DND-41 (cell line): ENCODE measurements around the gene PDE4D.

Experiments
- ATAC-seq: fragments of 200-7000 bp; cut with Tn5 transposase; 3 replicates; pipeline ENCODE4 v1.9.1; 2021; ENCODE audit warnings: low read depth; ENCODE audit not compliant: insufficient read depth
- DNase-seq: peaks from one replicate; pipeline ENCODE4 v3.0.0-alpha.2; 2020
- H2AFZ ChIP-seq: 2 replicates; pipeline ENCODE4 v1.6.0; 2012; ENCODE audit warnings: low read depth, low read length
- H3K27ac ChIP-seq: 2 replicates; pipeline ENCODE4 v1.5.1; 2012; ENCODE audit warnings: low read length, inconsistent platforms
- H3K27me3 ChIP-seq: fragments of 200-600 bp; sonication (generic); 2 replicates; pipeline ENCODE4 v1.6.0; 2012; ENCODE audit warnings: low read length, mild to moderate bottlenecking, inconsistent platforms; ENCODE audit not compliant: insufficient read depth, poor library complexity
- H3K36me3 ChIP-seq: 2 replicates; pipeline ENCODE4 v1.5.1; 2012; ENCODE audit warnings: low read length, inconsistent platforms; ENCODE audit not compliant: insufficient read depth
- H3K4me1 ChIP-seq: 2 replicates; pipeline ENCODE4 v1.5.1; 2012; ENCODE audit warnings: mild to moderate bottlenecking, low read length; ENCODE audit not compliant: insufficient read depth
- H3K4me2 ChIP-seq: 2 replicates; pipeline ENCODE4 v1.6.0; 2012; ENCODE audit warnings: mild to moderate bottlenecking, moderate library complexity, low read length, inconsistent platforms; ENCODE audit not compliant: insufficient read depth
- H3K4me3 ChIP-seq, 2 experiments: fragments of 200-600 bp in 1 of 2; shearing (Covaris generic) in 1 of 2; 2 replicates each; pipeline ENCODE4 v1.5.1; 2012 to 2016; ENCODE audit warnings: inconsistent platforms in 2 of 2, low read length in 2 of 2, mild to moderate bottlenecking in 2 of 2, low read depth in 1 of 2, moderate library complexity in 1 of 2
- H3K79me2 ChIP-seq: 2 replicates; pipeline ENCODE4 v1.6.0; 2012; ENCODE audit warnings: low read length, inconsistent platforms; ENCODE audit not compliant: insufficient read depth
- H3K9ac ChIP-seq: 2 replicates; pipeline ENCODE4 v1.6.0; 2012; ENCODE audit warnings: low read depth, mild to moderate bottlenecking, inconsistent platforms, low read length, moderate library complexity
- H3K9me3 ChIP-seq: 2 replicates; pipeline ENCODE4 v1.5.1; 2012; ENCODE audit warnings: low read length, moderate library complexity, mild to moderate bottlenecking, inconsistent platforms; ENCODE audit not compliant: insufficient read depth, severe bottlenecking
- H4K20me1 ChIP-seq: 2 replicates; pipeline ENCODE4 v1.6.0; 2012; ENCODE audit warnings: low read length; ENCODE audit not compliant: insufficient read depth
- EZH2 ChIP-seq: IDR thresholded peaks from 3 replicates; pipeline ENCODE4 v1.6.1; 2012; ENCODE audit warnings: borderline replicate concordance, low read depth, mild to moderate bottlenecking, moderate library complexity, low read length, inconsistent platforms; ENCODE audit not compliant: severe bottlenecking
- TF ChIP-seq, protein P1 (sequence below): IDR thresholded peaks from 2 replicates; pipeline ENCODE4 v1.5.1; 2012; ENCODE audit warnings: borderline replicate concordance, low read length, moderate library complexity, mild to moderate bottlenecking; ENCODE audit not compliant: poor library complexity, severe bottlenecking; ENCODE audit errors: extremely low read depth

PDE4D gene

DNA sequence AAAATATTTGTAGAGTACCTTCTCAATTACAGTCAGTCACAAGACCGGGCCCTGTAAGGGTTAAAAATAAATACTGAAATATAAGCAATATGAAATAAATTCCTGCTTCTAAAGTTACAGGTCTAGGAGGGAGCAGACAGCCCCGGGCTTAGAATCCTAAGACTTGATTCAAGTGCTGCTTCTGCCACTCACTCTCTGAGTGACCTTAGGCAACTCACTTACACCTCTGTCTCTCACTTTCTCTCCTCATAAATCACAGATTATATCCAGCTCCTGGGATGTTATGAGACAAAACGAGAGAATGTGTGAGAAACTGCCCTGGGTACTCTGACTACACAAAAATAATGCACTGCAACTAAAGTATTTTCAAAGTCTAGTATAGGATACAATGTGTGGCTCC lies 101.9 kb downstream of the PDE4D start:
- H3K4me1 ChIP-seq: no peaks in the 10 kb centered on the region
- no peak overlapping the region for H2AFZ ChIP-seq
- peaks cover 10% of the 10 kb centered on the region for H3K27me3 ChIP-seq
- TF ChIP-seq EZH2: no peak
- TF ChIP-seq, protein P1, sequence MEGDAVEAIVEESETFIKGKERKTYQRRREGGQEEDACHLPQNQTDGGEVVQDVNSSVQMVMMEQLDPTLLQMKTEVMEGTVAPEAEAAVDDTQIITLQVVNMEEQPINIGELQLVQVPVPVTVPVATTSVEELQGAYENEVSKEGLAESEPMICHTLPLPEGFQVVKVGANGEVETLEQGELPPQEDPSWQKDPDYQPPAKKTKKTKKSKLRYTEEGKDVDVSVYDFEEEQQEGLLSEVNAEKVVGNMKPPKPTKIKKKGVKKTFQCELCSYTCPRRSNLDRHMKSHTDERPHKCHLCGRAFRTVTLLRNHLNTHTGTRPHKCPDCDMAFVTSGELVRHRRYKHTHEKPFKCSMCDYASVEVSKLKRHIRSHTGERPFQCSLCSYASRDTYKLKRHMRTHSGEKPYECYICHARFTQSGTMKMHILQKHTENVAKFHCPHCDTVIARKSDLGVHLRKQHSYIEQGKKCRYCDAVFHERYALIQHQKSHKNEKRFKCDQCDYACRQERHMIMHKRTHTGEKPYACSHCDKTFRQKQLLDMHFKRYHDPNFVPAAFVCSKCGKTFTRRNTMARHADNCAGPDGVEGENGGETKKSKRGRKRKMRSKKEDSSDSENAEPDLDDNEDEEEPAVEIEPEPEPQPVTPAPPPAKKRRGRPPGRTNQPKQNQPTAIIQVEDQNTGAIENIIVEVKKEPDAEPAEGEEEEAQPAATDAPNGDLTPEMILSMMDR: no peak
- no peaks in the 10 kb centered on the region for H3K36me3 ChIP-seq
- no peaks in the 10 kb centered on the region for H4K20me1 ChIP-seq
- no peak overlapping the region for H3K27ac ChIP-seq
- ATAC-seq (no peak), DNase-seq (no peak)
- H3K9me3 ChIP-seq: no peaks in the 10 kb centered on the region
- no peaks in the 10 kb centered on the region for H3K79me2 ChIP-seq
- no peak overlapping the region for H3K4me2 ChIP-seq
- no peak overlapping the region for H3K9ac ChIP-seq
- no peak overlapping the region for H3K4me3 ChIP-seq

DNA sequence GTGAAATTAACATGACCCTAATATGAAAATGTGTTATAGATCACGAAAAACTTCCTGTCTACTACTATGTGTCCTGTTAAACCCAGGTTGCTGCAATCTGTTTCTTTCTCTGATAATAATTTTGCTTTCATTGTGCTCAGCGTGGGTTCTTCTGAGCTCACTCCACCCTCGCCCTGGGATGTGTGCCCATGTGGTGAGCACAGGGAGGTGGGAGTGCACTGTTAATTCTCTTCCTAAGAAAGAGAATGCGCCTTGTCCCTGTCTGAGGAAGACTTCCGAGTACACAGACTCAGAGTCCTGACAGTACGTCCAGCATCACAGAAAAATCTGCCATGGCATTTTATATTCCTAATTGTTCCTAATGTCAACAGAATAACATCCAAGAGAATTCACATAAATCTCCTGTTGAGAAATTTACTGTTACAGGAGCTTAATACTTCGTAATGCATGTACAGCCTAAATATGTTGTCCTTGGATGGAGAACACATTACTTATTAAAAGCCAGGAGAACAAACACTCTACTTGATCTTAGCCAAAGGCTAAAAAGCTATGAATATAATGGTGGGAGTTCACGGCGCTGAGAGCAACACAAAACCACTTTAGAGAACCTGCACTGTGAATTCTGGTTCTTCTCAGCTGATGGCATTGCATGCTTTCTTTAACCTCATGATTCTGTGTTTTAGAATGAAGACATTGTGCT lies 102.6 kb downstream of the PDE4D start:
- Histone ChIP-seq H3K79me2 (no peaks in the 10 kb centered on the region), H4K20me1 (no peaks in the 10 kb centered on the region), H3K4me2 (no peak overlapping the region), H3K27me3 (peaks cover 10% of the 10 kb centered on the region), H2AFZ (no peak overlapping the region), H3K9me3 (no peaks in the 10 kb centered on the region), H3K36me3 (no peaks in the 10 kb centered on the region), H3K4me3 (no peak overlapping the region), H3K27ac (no peak overlapping the region), H3K9ac (no peak overlapping the region), H3K4me1 (no peaks in the 10 kb centered on the region)
- TF ChIP-seq, protein P1: no peak
- TF ChIP-seq EZH2: no peak
- DNase-seq (no peak), ATAC-seq (no peak)

DNA sequence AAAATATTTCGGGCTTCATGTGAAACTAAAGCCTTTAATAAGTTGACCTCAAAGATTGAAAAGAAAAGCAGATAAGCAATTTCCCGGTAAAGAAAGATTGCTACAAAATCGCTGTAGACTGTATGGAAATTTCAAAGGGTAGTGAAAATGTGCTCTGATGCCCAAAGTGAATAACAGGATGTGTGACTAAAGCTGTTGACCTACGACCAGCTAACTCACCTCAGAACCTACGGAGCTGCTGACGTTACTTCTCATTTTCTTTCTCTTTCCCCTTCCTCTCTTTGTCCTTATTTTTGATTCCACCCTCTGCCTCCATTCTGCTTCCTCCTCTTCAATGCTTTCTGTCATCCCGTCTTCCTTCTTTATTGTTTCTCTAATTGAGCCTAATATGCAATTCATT lies 103.2 kb downstream of the PDE4D start:
- no peak overlapping the region for H3K27ac ChIP-seq
- no peak for ATAC-seq
- H4K20me1 ChIP-seq: no peaks in the 10 kb centered on the region
- H3K4me2 ChIP-seq: no peak overlapping the region
- H2AFZ ChIP-seq: no peak overlapping the region
- H3K9me3 ChIP-seq: no peaks in the 10 kb centered on the region
- no peaks in the 10 kb centered on the region for H3K4me1 ChIP-seq
- no peak for DNase-seq
- no peaks in the 10 kb centered on the region for H3K36me3 ChIP-seq
- no peak overlapping the region for H3K4me3 ChIP-seq
- H3K79me2 ChIP-seq: no peaks in the 10 kb centered on the region
- TF ChIP-seq EZH2: no peak
- TF ChIP-seq, protein P1: no peak
- no peak overlapping the region for H3K9ac ChIP-seq
- H3K27me3 ChIP-seq: peaks cover 10% of the 10 kb centered on the region
